SK-N-SH treated with all-trans-retinoic acid at 6 μM for 48 hours (cell line): ENCODE measurements around the gene PRR36.

Experiments
- ARNTL ChIP-seq: fragments of 450-650 bp; formaldehyde crosslinking; IDR thresholded peaks from 2 replicates; pipeline ENCODE4 v1.5.0; 2020; ENCODE audit warnings: low read depth, mild to moderate bottlenecking, moderate library complexity, borderline replicate concordance
- BACH2 ChIP-seq: fragments of 250-450 bp; sonication (Bioruptor Pico); IDR thresholded peaks from 2 replicates; pipeline ENCODE4 v1.9.0; 2021; ENCODE audit warnings: mild to moderate bottlenecking, borderline replicate concordance
- CREB5 ChIP-seq: fragments of 250-450 bp; sonication (Bioruptor Pico); IDR thresholded peaks from 2 replicates; pipeline ENCODE4 v1.5.1; 2020; ENCODE audit warnings: low read depth, mild to moderate bottlenecking, moderate library complexity
- ISL1 ChIP-seq: fragments of 250-450 bp; sonication (Bioruptor Pico); IDR thresholded peaks from 2 replicates; pipeline ENCODE4 v2.1.2; 2022; ENCODE audit warnings: mild to moderate bottlenecking, moderate library complexity
- PATZ1 ChIP-seq: fragments of 250-450 bp; sonication (Bioruptor Pico); IDR thresholded peaks from 2 replicates; pipeline ENCODE4 v1.8.0; 2020; ENCODE audit warnings: mild to moderate bottlenecking, moderate library complexity, borderline replicate concordance
- RARB ChIP-seq: fragments of 250-450 bp; sonication (Bioruptor Pico); IDR thresholded peaks from 2 replicates; pipeline ENCODE4 v1.8.0; 2021; ENCODE audit warnings: mild to moderate bottlenecking, moderate library complexity
- SNAI2 ChIP-seq: fragments of 250-450 bp; sonication (Bioruptor Pico); IDR thresholded peaks from 2 replicates; pipeline ENCODE4 v1.5.0; 2020; ENCODE audit warnings: mild to moderate bottlenecking, moderate library complexity
- TOX ChIP-seq: fragments of 250-450 bp; sonication (Bioruptor Pico); IDR thresholded peaks from 2 replicates; pipeline ENCODE4 v1.8.0; 2021; ENCODE audit warnings: mild to moderate bottlenecking, moderate library complexity, borderline replicate concordance
- ZNF565 ChIP-seq: fragments of 450-650 bp; formaldehyde crosslinking; conservative IDR thresholded peaks from 2 replicates; pipeline ENCODE4 v1.5.0; 2020; ENCODE audit warnings: low read depth, mild to moderate bottlenecking, moderate library complexity

DNA sequence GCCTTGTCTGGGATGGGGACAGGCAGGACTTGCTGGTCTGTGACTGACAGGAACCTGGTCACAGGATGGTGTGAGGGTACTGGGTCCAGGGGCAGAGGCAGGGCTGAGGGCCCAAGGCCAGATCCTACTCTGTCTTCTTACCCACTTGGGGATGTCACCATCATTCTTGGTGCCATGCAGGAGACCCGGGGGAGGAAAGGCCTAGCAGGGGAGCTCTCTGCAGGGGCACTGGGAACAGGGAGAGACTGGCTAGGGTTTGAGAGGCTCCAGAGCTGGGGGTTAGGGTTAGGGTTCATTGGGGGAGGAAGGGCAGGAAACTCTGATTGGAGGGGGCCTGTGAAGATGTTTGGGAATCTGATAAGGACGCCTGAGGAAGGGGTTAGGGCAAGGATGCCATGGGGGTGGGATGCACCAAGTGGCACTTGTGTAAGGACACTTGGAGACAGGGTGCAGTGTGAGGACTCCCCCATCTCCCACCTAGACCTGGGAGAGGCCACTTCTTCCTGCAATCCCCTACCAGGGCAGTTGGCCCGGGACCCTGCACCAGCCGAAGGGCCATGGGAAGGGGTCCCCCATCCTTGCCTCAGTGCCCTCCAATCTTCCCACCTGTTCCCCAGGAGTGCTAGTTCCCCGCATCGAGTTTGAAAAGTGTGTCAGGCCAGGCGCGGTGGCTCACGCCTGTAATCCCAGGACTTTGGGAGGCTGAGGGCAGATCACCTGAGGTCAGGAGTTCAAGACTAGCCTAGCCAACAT is 6.9 kb downstream of the PRR36 start:
- no peak for TF ChIP-seq ISL1 (CRISPR knock-in tag)
- no peak for TF ChIP-seq RARB (CRISPR knock-in tag)
- no peak for TF ChIP-seq CREB5 (CRISPR knock-in tag)
- TF ChIP-seq ZNF565, result no peak
- no peak for TF ChIP-seq ARNTL (CRISPR knock-in tag)
- no peak for TF ChIP-seq PATZ1
- no peak for TF ChIP-seq TOX (CRISPR knock-in tag)
- no peak for TF ChIP-seq SNAI2 (CRISPR knock-in tag)
- TF ChIP-seq BACH2, result no peak
